B cell (primary cell): Measurements from ENCODE around the gene CDKN1A. TPM values are rescaled to one million over a fixed set of nuclear protein-coding genes. Genes with fewer than 3 reads are reported as not detected.

ENCODE experiments used
- ATAC-seq: fragments of 200-7000 bp; cut with Tn5 transposase; one replicate; pipeline ENCODE4 v1.10.0; 2021; ENCODE audit warnings: low read depth, mild to moderate bottlenecking, moderate number of reproducible peaks, moderate library complexity
- CTCF ChIA-PET: fragments of 350-600 bp; sonication (Branson Sonifier 250); formaldehyde crosslinking; loops from one replicate; lab custom pipeline; 2021; ENCODE audit warnings: antibody characterized with exemption, inconsistent platforms; lab: Charles Lee
- POLR2A ChIA-PET: fragments of 350-600 bp; sonication (Branson Sonifier 250); formaldehyde crosslinking; loops from one replicate; lab custom pipeline; 2021; ENCODE audit warnings: antibody characterized with exemption; lab: Charles Lee
- DNase-seq: peaks from one replicate; pipeline ENCODE4 v3.0.0; 2013
- H2AFZ ChIP-seq: 2 replicates; pipeline ENCODE4 v1.6.1; 2012; ENCODE audit warnings: mild to moderate bottlenecking, low read depth, low read length; ENCODE audit not compliant: insufficient read depth, poor library complexity, severe bottlenecking
- H3K27ac ChIP-seq, 2 donors: 1 replicate in 1 of 2; 2 replicates in 1 of 2; pipeline ENCODE4 v1.5.1; 2012 to 2013; ENCODE audit warnings: low read length in 2 of 2, mild to moderate bottlenecking in 2 of 2, moderate library complexity in 1 of 2
- H3K27me3 ChIP-seq, 4 experiments: fragments of 200-600 bp in 1 of 4; sonication (generic) in 1 of 4; replicated peaks in 1 of 4; 1 replicate in 2 of 4; 2 replicates in 2 of 4; pipeline versions ENCODE4 v1.6.1 to v1.7.0; 2013 to 2016; ENCODE audit warnings: low read length in 3 of 4, mild to moderate bottlenecking in 2 of 4, mixed read lengths in 1 of 4, moderate library complexity in 1 of 4; ENCODE audit not compliant: insufficient read depth in 4 of 4, control insufficient read depth in 3 of 4; ENCODE audit errors: control extremely low read depth in 1 of 4
- H3K36me3 ChIP-seq, 2 experiments: replicated peaks in 1 of 2; 1 replicate in 1 of 2; 2 replicates in 1 of 2; pipeline versions ENCODE4 v1.6.1 to v1.7.1; 2013; ENCODE audit warnings: low read length in 1 of 2; ENCODE audit not compliant: insufficient read depth in 2 of 2, control insufficient read depth in 1 of 2; ENCODE audit errors: control extremely low read depth in 1 of 2, extremely low read depth in 1 of 2
- H3K4me1 ChIP-seq, 2 donors: fragments of 200-600 bp in 1 of 2; sonication (generic) in 1 of 2; 1 replicate in 1 of 2; 2 replicates in 1 of 2; pipeline versions ENCODE4 v1.5.1 to v1.6.1; 2013 to 2017; ENCODE audit warnings: low read length in 2 of 2; ENCODE audit not compliant: control insufficient read depth in 2 of 2, insufficient read depth in 2 of 2
- H3K4me2 ChIP-seq: replicated peaks from 2 replicates; pipeline ENCODE3; 2012; ENCODE audit warnings: mild to moderate bottlenecking, low read depth, low read length; ENCODE audit not compliant: poor library complexity, severe bottlenecking
- H3K4me3 ChIP-seq, 5 experiments: fragments of 200-600 bp in 1 of 5; sonication (generic) in 1 of 5; 1 replicate in 3 of 5; 2 replicates in 2 of 5; pipeline versions ENCODE4 v1.5.1 to v1.7.0; 2011 to 2016; ENCODE audit warnings: low read length in 4 of 5, mild to moderate bottlenecking in 4 of 5, low read depth in 2 of 5, control low read depth in 1 of 5, moderate library complexity in 1 of 5; ENCODE audit not compliant: insufficient read depth in 1 of 5; ENCODE audit errors: control extremely low read depth in 1 of 5, extremely low read depth in 1 of 5
- H3K79me2 ChIP-seq: fragments of 200-600 bp; sonication (generic); one replicate; pipeline ENCODE4 v1.6.0; 2016; ENCODE audit warnings: low read length; ENCODE audit not compliant: control insufficient read depth, insufficient read depth
- H3K9ac ChIP-seq: fragments of 200-600 bp; sonication (generic); 2 replicates; pipeline ENCODE4 v1.6.1; 2017; ENCODE audit warnings: mild to moderate bottlenecking, low read length, moderate library complexity
- H3K9me3 ChIP-seq, 3 donors: one replicate each; pipeline versions ENCODE4 v1.6.1 to v1.7.1; 2013; ENCODE audit warnings: low read length in 2 of 3; ENCODE audit not compliant: control insufficient read depth in 2 of 3, insufficient read depth in 1 of 3; ENCODE audit errors: control extremely low read depth in 1 of 3
- H4K20me1 ChIP-seq: 2 replicates; pipeline ENCODE4 v1.6.0; 2012; ENCODE audit warnings: mild to moderate bottlenecking, low read length; ENCODE audit not compliant: insufficient read depth, control insufficient read depth, poor library complexity, severe bottlenecking
- H3K27ac Mint-ChIP-seq: one replicate; pipeline ENCODE4 v1.8.0; 2021; ENCODE audit warnings: mixed read lengths
- H3K27me3 Mint-ChIP-seq: one replicate; pipeline ENCODE4 v1.8.0; 2021; ENCODE audit warnings: mixed read lengths
- H3K4me1 Mint-ChIP-seq: one replicate; pipeline ENCODE4 v1.8.0; 2021; ENCODE audit warnings: mixed read lengths
- H3K4me3 Mint-ChIP-seq: one replicate; pipeline ENCODE4 v1.8.0; 2021; ENCODE audit warnings: mixed read lengths
- H3K9me3 Mint-ChIP-seq: one replicate; pipeline ENCODE4 v1.8.0; 2022; ENCODE audit warnings: mixed read lengths; ENCODE audit not compliant: insufficient read depth
- EZH2 ChIP-seq: IDR thresholded peaks from 2 replicates; pipeline ENCODE4 v1.6.1; 2012; ENCODE audit warnings: borderline replicate concordance, low read depth, mild to moderate bottlenecking, moderate library complexity, low read length; ENCODE audit not compliant: insufficient read depth, poor library complexity, severe bottlenecking
- WGBS: methylation state at CpG from one replicate; pipeline ENCODE4 v1.1.5; 2013; ENCODE audit warnings: missing lambda C conversion rate; ENCODE audit not compliant: insufficient coverage; 5-methylcytosine and 5-hydroxymethylcytosine counted together
- intact Hi-C: fragments of 100-400 bp; cut with micrococcal nuclease; formaldehyde crosslinking; loops from one replicate; pipeline ENCODE4 v1.10.0; 2022
- polyA plus RNA-seq: library from polyadenylated mRNA; depleted of rRNA; stranded (reverse); fragments of >200 nt; gene quantifications from 2 replicates; pipeline ENCODE4 v1.2.3, GENCODE V29; 2012
- total RNA-seq, 2 donors: library from RNA; stranded (reverse); fragments of 120-200 nt in 1 of 2; gene quantifications; 1 replicate in 1 of 2; 2 replicates in 1 of 2; pipeline versions ENCODE4 v1.2.3 to v1.2.4, GENCODE V29; 2013 to 2022
- TF ChIP-seq, protein P1 (sequence below): fragments of 200-600 bp; IDR thresholded peaks from one replicate; pipeline ENCODE4 v1.8.0; 2022; ENCODE audit warnings: antibody characterized with exemption, mild to moderate bottlenecking

The CDKN1A gene
- total and polyA plus RNA-seq, 2 donors (not counting 1 experiment from before 2014, with no cell fraction given) = 45.5 to 352 TPM

DNA sequence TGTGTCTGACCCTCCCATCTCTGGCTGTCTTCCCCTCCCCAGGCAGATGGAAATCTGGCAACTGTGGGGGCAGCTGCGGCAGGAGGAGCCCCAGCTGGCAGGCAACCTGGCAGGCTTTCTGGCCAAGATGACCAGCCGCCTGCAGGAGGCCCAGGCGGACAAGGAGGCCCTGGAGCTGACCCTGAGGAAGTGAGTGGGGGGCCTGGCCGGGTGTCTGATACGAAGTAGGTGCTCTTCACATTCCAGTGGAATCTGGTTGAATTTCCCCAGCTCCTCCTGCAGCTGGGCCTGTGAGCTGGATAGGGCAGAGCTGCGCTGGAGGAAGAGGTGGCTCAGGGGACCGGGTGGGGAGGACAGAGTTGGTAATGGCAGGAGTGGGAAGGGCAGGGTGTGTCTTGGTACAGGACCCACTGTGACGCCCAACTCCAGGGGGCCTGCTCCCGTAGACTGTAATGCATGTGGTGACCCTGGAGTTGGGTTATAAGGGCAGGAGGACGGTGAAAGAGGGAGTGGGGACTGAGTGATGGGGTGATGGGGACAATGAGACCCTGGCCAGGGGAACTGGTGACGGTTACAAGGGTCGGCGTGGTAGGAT is 38.8 kb downstream of the CDKN1A start:
- intact Hi-C loops = no loop called here
- Histone ChIP-seq H3K27ac (no peak overlapping the region), H3K4me1 (peaks cover 17 to 19% of the 10 kb centered on the region in 2 donors), H3K36me3 (no peaks in the 10 kb centered on the region), H4K20me1 (no peaks in the 10 kb centered on the region), H3K27me3 (no peaks in the 10 kb centered on the region), H3K9ac (no peak overlapping the region), H3K4me2 (no peak overlapping the region), H3K4me3 (no peak overlapping the region), H2AFZ (no peak overlapping the region), H3K9me3 (peaks cover 0 to 9% (median 0%) of the 10 kb centered on the region in 3 donors), H3K79me2 (no peaks in the 10 kb centered on the region)
- CTCF ChIA-PET = interaction anchor here (1.2 kb wide), 1 partner anchor 103 kb away, joined by 3 read pairs; no protein-coding TSS in a partner anchor
- POLR2A ChIA-PET = no interaction called here
- no peak for ATAC-seq
- WGBS = 79% methylated on average over 12 of the region's 13 CpGs
- peaks cover 17% of the 10 kb centered on the region for H3K4me1 Mint-ChIP-seq
- no peaks in the 10 kb centered on the region for H3K27me3 Mint-ChIP-seq
- no peak for DNase-seq
- no peaks in the 10 kb centered on the region for H3K9me3 Mint-ChIP-seq
- TF ChIP-seq, protein P1, sequence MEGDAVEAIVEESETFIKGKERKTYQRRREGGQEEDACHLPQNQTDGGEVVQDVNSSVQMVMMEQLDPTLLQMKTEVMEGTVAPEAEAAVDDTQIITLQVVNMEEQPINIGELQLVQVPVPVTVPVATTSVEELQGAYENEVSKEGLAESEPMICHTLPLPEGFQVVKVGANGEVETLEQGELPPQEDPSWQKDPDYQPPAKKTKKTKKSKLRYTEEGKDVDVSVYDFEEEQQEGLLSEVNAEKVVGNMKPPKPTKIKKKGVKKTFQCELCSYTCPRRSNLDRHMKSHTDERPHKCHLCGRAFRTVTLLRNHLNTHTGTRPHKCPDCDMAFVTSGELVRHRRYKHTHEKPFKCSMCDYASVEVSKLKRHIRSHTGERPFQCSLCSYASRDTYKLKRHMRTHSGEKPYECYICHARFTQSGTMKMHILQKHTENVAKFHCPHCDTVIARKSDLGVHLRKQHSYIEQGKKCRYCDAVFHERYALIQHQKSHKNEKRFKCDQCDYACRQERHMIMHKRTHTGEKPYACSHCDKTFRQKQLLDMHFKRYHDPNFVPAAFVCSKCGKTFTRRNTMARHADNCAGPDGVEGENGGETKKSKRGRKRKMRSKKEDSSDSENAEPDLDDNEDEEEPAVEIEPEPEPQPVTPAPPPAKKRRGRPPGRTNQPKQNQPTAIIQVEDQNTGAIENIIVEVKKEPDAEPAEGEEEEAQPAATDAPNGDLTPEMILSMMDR = no peak
- no peak for TF ChIP-seq EZH2
- no peak overlapping the region for H3K4me3 Mint-ChIP-seq
- no peak overlapping the region for H3K27ac Mint-ChIP-seq

- no peak overlapping the region for H3K4me2 ChIP-seq
- TF ChIP-seq EZH2 = no peak
- TF ChIP-seq, protein P1 = no peak
- no peak overlapping the region for H3K4me3 ChIP-seq
- H3K36me3 ChIP-seq = no peaks in the 10 kb centered on the region
- no peaks in the 10 kb centered on the region for H3K9me3 Mint-ChIP-seq
- intact Hi-C loops = no loop called here
- H2AFZ ChIP-seq = no peak overlapping the region
- no peaks in the 10 kb centered on the region for H4K20me1 ChIP-seq
- no peak overlapping the region for H3K27ac Mint-ChIP-seq
- no peak for ATAC-seq
- peaks cover 0 to 9% (median 0%) of the 10 kb centered on the region in 3 donors for H3K9me3 ChIP-seq
- H3K4me3 Mint-ChIP-seq = no peak overlapping the region
- H3K9ac ChIP-seq = no peak overlapping the region
- no peak for DNase-seq
- H3K27ac ChIP-seq = no peak overlapping the region
- ChIA-PET CTCF (interaction anchor here (0.7 to 11.6 kb wide), 3 partner anchors 35 to 480 kb away, joined by 3 to 88 read pairs (median 19); partner anchors contain the start of gene CDKN1A), POLR2A (no interaction called here)
- peaks cover 17% of the 10 kb centered on the region for H3K4me1 Mint-ChIP-seq
- H3K79me2 ChIP-seq = no peaks in the 10 kb centered on the region
- WGBS = 89% methylated on average over 9 of the region's 12 CpGs
- peaks cover 17 to 19% of the 10 kb centered on the region in 2 donors for H3K4me1 ChIP-seq
- no peaks in the 10 kb centered on the region for H3K27me3 ChIP-seq
- H3K27me3 Mint-ChIP-seq = no peaks in the 10 kb centered on the region
Measured at GRCh38 chr6:36717871-36718540, 39.5 kb downstream of the CDKN1A start.
